Measurements from ENCODE around the gene FOSB. TPM values are rescaled to one million over a fixed set of nuclear protein-coding genes. Genes with fewer than 3 reads are reported as not detected.

Gene FOSB
- total and polyA plus RNA-seq, 9 of the 15 experiments (the other 6 are each of a cell fraction or from before 2014, with no cell fraction given): 0.11 to 2.7 (median 0.73) TPM

GRCh38 chr19:45517641-45518468 lies 50.1 kb downstream of the FOSB start (continued):
- TF ChIP-seq FOXA3 (CRISPR knock-in tag; conservative IDR thresholded peaks at IDR 0.05 in 1 of 2, IDR thresholded peaks at IDR 0.05 in 1 of 2) (no peak), ZNF778 (CRISPR knock-in tag; IDR thresholded peaks at IDR 0.05) (no peak), KLF10 (CRISPR knock-in tag; IDR thresholded peaks at IDR 0.05) (no peak), NCOA4 (IDR thresholded peaks at IDR 0.05; ENCODE audit: partially characterized antibody) (no peak), RBFOX2 (IDR thresholded peaks at IDR 0.05; ENCODE audit: low read depth, low read length) (peak; percentile 40; the same call in 1 of the 2 replicates), GABPB2 (CRISPR knock-in tag; conservative IDR thresholded peaks at IDR 0.05) (no peak), ZNF12 (CRISPR knock-in tag; IDR thresholded peaks at IDR 0.05) (no peak)

GRCh38 chr19:45518469-45518826 lies 50.7 kb downstream of the FOSB start:
- no peak for ATAC-seq
- ChIA-PET CTCF (ENCODE audit: low intra/inter-chr PET ratio) (no interaction called here), POLR2A (interaction anchor here (0.6 to 1.1 kb wide), 2 partner anchors 124 to 1931 kb away, joined by 4 read pairs; no protein-coding TSS in a partner anchor)
- no TSS peak for BruUV-seq (replicated peaks)
- no peak overlapping the region for H3K4me2 ChIP-seq (ENCODE audit: insufficient read depth, low read length)
- H3K36me3 ChIP-seq (ENCODE audit: control insufficient read depth, insufficient read depth, low read length): peaks cover 95% of the 10 kb centered on the region
- H3K79me2 ChIP-seq (ENCODE audit: control insufficient read depth, insufficient read depth, low read length): peaks cover 40% of the 10 kb centered on the region
- no peak overlapping the region for H3K27ac ChIP-seq (ENCODE audit: extremely low read depth, low read depth, low read length)
- no peak for DNase-seq (ENCODE audit: extremely low read depth in 1 of 4, low spot score in 3 of 4)
- intact Hi-C loops (cut with micrococcal nuclease): no loop called here
- no peak overlapping the region for H3K9ac ChIP-seq (ENCODE audit: insufficient read depth in 1 of 2, low read depth in 2 of 2, low read length in 2 of 2)
- FAIRE-seq: no peak
- H2AFZ ChIP-seq (ENCODE audit: low read depth, low read length): no peak overlapping the region
- H3K9me3 ChIP-seq (replicated peaks; ENCODE audit: control insufficient read depth, insufficient read depth, low read depth, low read length): no peaks in the 10 kb centered on the region
- TF ChIP-seq SUPT5H (IDR thresholded peaks at IDR 0.05) (0 out of 2 replicates have a peak, but pooled peaks have one; percentile 28), POLR2AphosphoS2 (IDR thresholded peaks at IDR 0.05; ENCODE audit: low read length) (0 out of 2 replicates have a peak, but pooled peaks have one; percentile 21), ZNF586 (CRISPR knock-in tag; conservative IDR thresholded peaks at IDR 0.05) (no peak), ZNF121 (CRISPR knock-in tag; conservative IDR thresholded peaks at IDR 0.05) (peak; percentile 32; the same call in 1 of the 2 replicates)
- in situ Hi-C loops (cut with MboI): no loop called here
- H3K4me3 ChIP-seq: no peak overlapping the region
- H3K4me1 ChIP-seq (replicated peaks in 1 of 2; ENCODE audit: control insufficient read depth in 2 of 2, insufficient read depth in 2 of 2, low read length in 2 of 2): peaks cover 28 to 54% of the 10 kb centered on the region in 2 experiments
- H4K20me1 ChIP-seq (replicated peaks; ENCODE audit: control insufficient read depth, insufficient read depth, low read length): peaks cover 6% of the 10 kb centered on the region
- no peaks in the 10 kb centered on the region for H3K27me3 ChIP-seq (ENCODE audit: control insufficient read depth in 2 of 2, insufficient read depth in 2 of 2, low read length in 2 of 2)
- H3K9me1 ChIP-seq (ENCODE audit: control insufficient read depth, insufficient read depth, low read length): no peaks in the 10 kb centered on the region
- 96% methylated on average over 7 of the region's 7 CpGs for WGBS (ENCODE audit: insufficient coverage, low coverage, missing lambda C conversion rate)
